Measurements from ENCODE around the gene RBM38.
"Not testable (repeated sequence)": the region's sequence is repeated elsewhere in the genome, so short reads cannot be mapped to it uniquely, and the experiment has no call there.

DNA sequence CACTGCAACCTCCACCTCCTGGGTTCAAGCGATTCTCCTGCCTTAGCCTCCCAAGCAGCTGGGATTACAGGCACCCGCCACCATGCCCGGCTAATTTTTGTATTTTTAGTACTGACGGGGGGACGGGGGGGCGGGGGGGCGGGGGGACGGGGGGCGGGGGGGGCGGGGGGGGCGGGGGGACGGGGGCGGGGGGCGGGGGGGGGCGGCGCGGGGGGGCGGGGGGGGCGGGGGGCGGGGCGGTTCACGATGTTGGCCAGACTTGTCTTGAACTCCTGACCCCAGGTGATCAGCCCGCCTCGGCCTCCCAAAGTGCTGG, 40.5 kb upstream of the RBM38 start:
- not testable (repeated sequence) for TF ChIP-seq CTCF (IDR thresholded peaks at IDR 0.05; ENCODE audit: insufficient read depth, low read length, poor library complexity, severe bottlenecking); EZH2phosphoT487 (conservative IDR thresholded peaks at IDR 0.05; ENCODE audit: low read length)
